Activated CD8-positive, alpha-beta memory T cell treated with anti-CD3 and anti-CD28 coated beads, Interleukin-2, amount 50 U/mL, for 1 hour (primary cell): Measurements from ENCODE around the gene POLR3A.

ENCODE experiments used
- DNase-seq: peaks from one replicate; pipeline ENCODE4 v3.0.0-alpha.2; 2020; ENCODE audit errors: extremely low read depth

Gene POLR3A

GRCh38 chr10:77944519-77944918 lies 84.8 kb downstream of the POLR3A start:
- DNase-seq = no peak

DNA sequence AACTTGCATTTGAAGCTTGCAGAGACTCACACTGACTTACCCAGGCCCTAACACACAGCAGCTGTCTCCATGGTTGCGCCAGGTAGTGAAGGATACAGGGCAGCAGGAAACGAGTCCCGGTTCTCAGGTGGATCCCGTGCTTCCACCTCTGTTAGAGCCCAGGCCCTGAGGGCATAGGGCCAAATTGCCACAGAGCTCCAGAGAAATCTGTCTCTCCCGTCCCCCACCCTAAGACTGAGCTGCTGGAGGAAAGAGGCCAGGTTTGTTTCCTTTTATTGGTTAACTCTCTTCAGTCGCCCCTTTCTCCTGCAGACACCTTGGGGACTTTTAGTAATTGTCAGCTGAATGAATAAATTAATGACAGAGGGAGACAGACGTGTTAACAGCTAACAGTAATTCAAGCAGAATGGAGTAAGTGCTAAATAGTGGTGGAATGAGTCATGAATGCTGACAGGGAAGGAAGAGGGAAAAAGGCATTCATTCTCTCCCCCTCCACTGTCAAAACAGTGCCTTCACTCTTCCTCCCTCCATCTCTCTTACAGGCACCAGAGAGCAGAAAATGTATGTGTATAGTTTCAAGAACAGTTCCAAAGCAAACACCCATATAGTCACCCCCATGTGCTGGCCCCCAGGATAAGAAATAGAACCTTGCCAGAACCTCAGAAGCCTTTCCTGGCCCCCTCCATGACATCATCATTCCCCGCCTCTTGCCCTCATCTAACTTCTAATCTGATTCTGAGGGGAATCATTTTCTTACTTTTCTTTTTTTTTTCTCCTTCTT lies 86.0 kb downstream of the POLR3A start:
- no peak for DNase-seq

GRCh38 chr10:77941790-77942189 lies 87.5 kb downstream of the POLR3A start:
- no peak for DNase-seq

DNA sequence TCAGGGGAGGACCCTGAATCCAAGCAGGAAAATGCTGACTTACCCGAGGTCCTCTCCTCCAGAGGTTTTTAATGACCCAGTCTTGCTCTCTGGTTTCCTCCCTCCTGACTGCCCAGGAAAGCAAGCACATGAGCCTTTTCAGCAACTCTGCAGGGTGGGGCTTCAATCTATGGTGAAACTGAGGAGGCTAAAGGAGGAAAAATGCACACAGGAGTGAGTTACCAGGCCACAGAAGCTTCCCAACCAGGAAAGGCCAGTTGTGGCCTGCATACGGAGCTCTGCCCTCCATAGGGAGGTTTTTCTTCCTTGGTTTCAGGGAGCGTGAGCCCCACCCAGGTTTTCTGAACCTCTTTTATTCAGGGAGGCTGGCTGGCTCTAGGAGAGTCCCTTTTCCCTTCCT lies 88.7 kb downstream of the POLR3A start:
- no peak for DNase-seq

GRCh38 chr10:77940225-77940624 lies 89.1 kb downstream of the POLR3A start:
- DNase-seq = no peak

DNA sequence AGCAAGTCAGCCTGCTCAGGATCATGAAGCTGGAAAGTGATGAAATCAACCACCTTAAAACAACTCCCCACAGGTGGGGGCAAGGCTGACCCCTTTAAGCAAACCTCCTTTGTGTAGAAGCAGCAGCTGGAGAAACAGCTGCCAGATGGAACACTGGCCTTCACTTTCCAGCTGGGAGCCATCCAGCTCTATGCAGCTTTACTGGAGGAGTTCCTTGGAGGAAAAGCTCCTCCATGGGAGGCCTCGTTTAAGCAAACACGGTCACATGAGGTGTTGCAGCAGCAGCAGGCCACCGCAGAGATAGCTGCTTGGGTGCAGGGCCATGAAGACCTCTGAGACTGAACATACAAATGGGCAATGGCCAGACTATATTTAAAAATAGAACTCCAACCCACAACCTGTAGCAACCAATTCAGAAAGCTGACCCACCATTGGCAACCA lies 89.7 kb downstream of the POLR3A start:
- DNase-seq = no peak

GRCh38 chr10:77936697-77937567 lies 92.4 kb downstream of the POLR3A start:
- DNase-seq = no peak

DNA sequence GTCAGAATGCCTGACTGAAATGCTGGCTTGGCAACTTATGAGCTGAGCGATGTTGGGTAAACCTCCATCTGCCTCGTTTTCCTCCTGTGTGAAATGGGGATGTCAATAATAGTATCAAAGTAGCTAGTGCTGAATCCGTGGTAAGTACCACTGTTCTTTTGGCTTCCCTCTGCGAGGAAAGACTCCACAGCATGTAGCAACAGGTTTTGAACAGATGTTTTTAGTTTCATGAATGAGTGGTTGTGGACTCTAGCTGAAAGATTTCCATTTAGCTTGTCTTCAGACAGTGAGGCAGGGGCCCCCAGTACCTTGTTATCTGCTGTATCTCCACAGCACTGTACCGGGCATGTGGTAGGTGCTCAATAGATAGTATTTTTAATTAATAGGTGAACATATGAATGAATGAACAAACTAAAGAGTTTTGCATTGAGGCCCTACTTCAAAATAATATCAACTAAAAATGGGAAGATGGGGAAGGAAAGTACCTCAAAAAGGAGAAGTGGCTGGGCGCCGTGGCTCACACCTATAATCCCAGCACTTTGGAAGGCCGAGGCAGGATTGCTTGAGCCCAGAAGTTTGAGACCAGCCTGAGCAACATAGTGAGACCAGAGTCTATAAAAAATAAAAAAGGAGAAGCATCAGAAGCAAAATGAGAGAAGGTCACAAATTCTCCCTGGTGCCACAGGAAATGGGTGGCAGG lies 97.1 kb downstream of the POLR3A start:
- DNase-seq = no peak

DNA sequence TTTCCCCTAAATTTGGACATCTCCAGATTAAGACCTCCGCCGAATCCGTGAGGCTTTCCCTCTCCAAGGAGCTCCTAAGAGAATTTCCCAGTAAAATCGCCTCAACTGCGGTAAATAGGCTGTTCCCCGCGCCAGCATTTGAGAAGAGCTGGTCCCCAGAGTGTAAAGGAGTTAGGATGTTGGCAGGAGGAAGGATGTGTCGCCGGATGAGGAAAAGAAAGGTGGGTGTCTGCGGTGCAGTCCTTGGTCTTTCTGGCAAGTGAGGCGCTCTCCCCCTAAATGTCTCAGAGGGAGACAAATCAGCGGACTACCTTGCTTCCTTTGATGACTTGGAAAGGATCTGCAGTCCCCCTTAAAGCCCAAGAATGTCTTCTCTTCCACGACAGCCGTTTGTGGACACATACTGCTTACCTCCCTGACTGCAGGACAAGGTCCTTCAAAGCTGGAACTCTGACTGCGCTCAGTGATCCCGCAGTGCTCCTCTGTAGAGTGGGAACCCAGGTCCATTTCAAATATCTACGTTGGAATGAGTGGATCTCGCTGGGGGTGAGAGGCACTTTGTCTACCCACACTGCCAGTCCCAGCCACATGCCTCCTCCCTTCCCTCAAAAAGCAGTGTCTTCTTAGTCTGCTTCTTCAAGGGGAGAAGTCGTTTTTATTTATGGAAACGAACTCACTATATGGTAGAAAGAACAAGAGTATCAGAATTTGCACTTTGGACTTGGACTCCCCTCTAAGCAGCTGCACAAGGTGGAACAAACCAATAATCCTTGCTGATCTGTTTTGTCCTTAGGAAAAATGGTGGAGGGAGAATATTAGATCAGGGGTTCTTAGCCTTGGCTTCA lies 101.7 kb downstream of the POLR3A start:
- DNase-seq = no peak

DNA sequence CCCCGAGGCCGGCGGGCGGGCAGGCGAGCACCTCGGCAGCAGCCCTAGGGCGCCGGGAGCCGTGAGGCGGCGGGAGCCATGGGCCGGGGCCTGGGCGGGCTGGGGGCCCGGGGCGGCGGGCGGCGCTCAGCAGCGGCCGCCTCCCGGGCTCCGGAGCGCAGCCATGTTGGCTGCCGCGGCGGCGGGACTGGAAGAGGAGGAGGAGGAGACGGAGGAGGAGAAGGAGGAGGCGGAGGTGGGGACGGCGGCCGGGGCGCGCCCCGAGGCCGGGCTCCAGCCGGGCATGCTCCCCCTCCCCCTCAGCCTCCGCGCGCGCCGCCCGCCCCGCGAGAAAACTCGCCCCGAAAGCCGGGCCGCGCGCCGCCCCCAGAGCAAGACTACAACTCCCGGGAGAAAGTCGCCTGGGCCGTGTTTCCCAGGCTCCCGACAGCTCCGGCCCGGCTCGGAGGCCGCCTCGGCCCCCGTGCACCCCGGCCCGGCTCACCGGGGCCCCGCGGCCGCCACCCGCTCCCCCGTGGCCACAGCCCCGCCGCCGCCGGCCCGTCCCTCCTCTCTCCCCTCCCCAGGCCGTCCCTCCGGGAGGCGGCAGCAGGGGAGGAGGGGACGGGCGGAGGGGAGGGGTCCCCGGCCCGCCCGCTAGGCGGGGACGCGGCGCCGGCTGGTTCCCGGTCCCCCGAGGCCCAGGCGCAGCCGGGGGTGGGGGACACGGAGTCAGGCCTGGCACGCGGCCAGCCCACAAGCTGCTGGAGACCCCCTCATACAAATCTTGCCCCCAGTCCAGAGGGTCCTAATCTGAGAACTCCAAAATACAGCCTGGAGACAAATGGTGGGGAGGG lies 102.5 kb downstream of the POLR3A start, which contains the start of gene DLG5:
Gene DLG5, minus strand, starts transcription at position 190 of the 836 bp plus-strand sequence. CDS start 235 bp downstream, outside the sequence.
- no peak for DNase-seq

GRCh38 chr10:77925795-77926565 lies 103.3 kb downstream of the POLR3A start:
- DNase-seq = no peak

DNA sequence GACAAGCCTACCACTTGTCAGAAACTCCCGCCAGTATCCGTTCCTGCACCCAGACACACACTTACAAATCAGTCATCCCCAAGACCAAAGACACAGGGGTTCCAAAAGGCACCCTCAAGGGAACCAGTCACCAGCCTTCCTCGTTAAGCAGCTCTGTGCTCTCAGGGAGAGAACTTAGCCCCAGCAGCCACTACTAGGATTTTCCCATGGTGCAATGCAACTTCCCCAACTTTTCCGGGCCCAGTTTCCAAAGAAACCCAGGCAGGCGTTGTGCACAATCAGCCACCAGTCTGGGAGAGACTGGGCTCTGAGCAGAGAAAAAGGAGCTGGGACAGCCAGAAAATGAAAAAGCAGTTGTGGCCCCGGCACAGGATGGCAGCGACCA lies 103.9 kb downstream of the POLR3A start:
- no peak for DNase-seq

DNA sequence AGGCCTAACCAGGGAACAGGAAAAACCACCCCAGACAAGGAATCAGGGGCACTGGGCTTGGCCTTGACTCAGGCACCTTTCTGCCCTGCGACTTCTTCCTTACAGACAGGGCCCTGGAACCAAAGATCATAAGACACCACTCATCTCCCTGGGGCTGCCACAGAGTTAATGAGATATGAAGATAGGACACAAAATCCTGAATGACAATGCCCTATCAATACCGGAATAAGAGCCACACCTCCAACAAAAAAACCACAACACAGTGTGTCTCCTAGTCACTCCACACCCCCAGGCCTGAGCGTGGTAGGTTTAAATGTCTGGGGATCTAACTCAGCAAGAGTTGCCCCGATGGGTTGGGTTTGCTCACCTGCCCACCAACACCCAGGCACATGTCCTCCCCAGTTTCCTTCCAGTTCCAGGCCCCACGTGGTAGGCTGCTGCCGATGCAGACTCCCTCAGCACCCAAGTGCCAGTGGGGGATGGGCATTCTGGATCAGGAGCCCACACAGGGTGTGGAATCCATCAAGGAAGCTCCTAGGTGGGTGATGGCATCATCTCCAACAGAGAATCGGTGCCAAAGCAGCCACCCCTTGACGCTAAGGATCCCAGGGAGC lies 106.6 kb downstream of the POLR3A start:
- DNase-seq = no peak

- no peak for DNase-seq
These were observed 107.3 kb downstream of the POLR3A start for GRCh38 chr10:77922055-77922454.

- DNase-seq = no peak
These were observed 107.9 kb downstream of the POLR3A start for GRCh38 chr10:77921395-77921794.

DNA sequence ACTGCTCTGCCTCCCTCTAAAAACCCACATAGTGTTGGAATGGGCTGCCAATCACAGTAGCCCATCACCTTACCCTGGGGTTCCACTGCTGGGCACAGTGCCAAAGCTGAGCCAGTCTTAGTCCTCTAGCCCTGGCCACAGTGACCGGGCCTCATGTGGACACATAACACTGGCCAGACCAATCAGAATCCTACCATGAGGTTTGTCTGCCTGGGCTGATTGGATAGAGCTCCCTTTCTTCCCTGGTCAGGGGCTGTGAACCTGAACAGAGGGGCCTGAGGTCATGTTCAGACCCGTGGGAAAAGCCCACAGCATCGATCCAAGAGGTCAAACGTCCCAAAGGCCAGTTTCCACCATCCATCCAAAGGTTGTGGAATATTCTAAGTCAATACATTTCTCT lies 108.8 kb downstream of the POLR3A start:
- DNase-seq = no peak

- no peak for DNase-seq
These were observed 109.6 kb downstream of the POLR3A start for GRCh38 chr10:77919713-77920108.
